Measurements from ENCODE around the gene FAF2.

FAF2 gene

GRCh38 chr5:176447591-176447977 is 601 bp upstream of the FAF2 start:
- Histone ChIP-seq H3F3A (ENCODE audit: insufficient read depth, low read length) (no peaks in the 10 kb centered on the region), H3K36me3 (ENCODE audit: insufficient read depth, low read length) (peaks cover 4% of the 10 kb centered on the region; the same call in 1 of the 2 replicates), H3K4me3 (ENCODE audit: low read depth, low read length, poor library complexity, severe bottlenecking) (peak overlapping the region; percentile 99), H3K27me3 (ENCODE audit: insufficient read depth, low read length) (no peaks in the 10 kb centered on the region), H3K79me2 (ENCODE audit: insufficient read depth, low read length) (peaks cover 34% of the 10 kb centered on the region), H3K4me1 (ENCODE audit: insufficient read depth, low read length, severe bottlenecking) (peaks cover 23% of the 10 kb centered on the region), H2AFZ (ENCODE audit: low read length) (peak overlapping the region; percentile 43), H3K9me3 (ENCODE audit: low read length) (no peaks in the 10 kb centered on the region), H3K9me2 (ENCODE audit: low read depth, low read length) (no peaks in the 10 kb centered on the region), H3K27ac (ENCODE audit: low read depth, low read length, poor library complexity, severe bottlenecking) (peak overlapping the region; percentile 15), H3K9ac (ENCODE audit: low read length) (peak overlapping the region; percentile 80), H4K20me1 (ENCODE audit: insufficient read depth, low read length) (no peaks in the 10 kb centered on the region), H3K4me2 (ENCODE audit: low read length) (peak overlapping the region; percentile 88)
- TF ChIP-seq EZH2 (IDR thresholded peaks at IDR 0.05; ENCODE audit: borderline replicate concordance, low read length) (no peak), CTCF (IDR thresholded peaks at IDR 0.05; ENCODE audit: low read length) (no peak)

- no peaks in the 10 kb centered on the region for H3F3A ChIP-seq (ENCODE audit: insufficient read depth, low read length)
- H3K9ac ChIP-seq (ENCODE audit: low read length) = no peak overlapping the region
- no peaks in the 10 kb centered on the region for H3K9me3 ChIP-seq (ENCODE audit: low read length)
- H3K36me3 ChIP-seq (ENCODE audit: insufficient read depth, low read length) = peaks cover 21% of the 10 kb centered on the region
- H3K9me2 ChIP-seq (ENCODE audit: low read depth, low read length) = no peaks in the 10 kb centered on the region
- H3K79me2 ChIP-seq (ENCODE audit: insufficient read depth, low read length) = peaks cover 45% of the 10 kb centered on the region
- no peaks in the 10 kb centered on the region for H4K20me1 ChIP-seq (ENCODE audit: insufficient read depth, low read length)
- TF ChIP-seq EZH2 (IDR thresholded peaks at IDR 0.05; ENCODE audit: borderline replicate concordance, low read length) (no peak), CTCF (IDR thresholded peaks at IDR 0.05; ENCODE audit: low read length) (no peak)
- no peak overlapping the region for H3K27ac ChIP-seq (ENCODE audit: low read depth, low read length, poor library complexity, severe bottlenecking)
- no peak overlapping the region for H2AFZ ChIP-seq (ENCODE audit: low read length)
- H3K4me3 ChIP-seq (ENCODE audit: low read depth, low read length, poor library complexity, severe bottlenecking) = no peak overlapping the region
- no peaks in the 10 kb centered on the region for H3K27me3 ChIP-seq (ENCODE audit: insufficient read depth, low read length)
- peak overlapping the region; percentile 97 for H3K4me2 ChIP-seq (ENCODE audit: low read length)
- peaks cover 23% of the 10 kb centered on the region for H3K4me1 ChIP-seq (ENCODE audit: insufficient read depth, low read length, severe bottlenecking)
Measured at GRCh38 chr5:176450077-176450476, 1.9 kb downstream of the FAF2 start.

GRCh38 chr5:176454724-176455394 is 6.7 kb downstream of the FAF2 start:
- H3K4me1 ChIP-seq (ENCODE audit: insufficient read depth, low read length, severe bottlenecking) = peaks cover 4% of the 10 kb centered on the region
- H3K4me2 ChIP-seq (ENCODE audit: low read length) = no peak overlapping the region
- H3K9ac ChIP-seq (ENCODE audit: low read length) = no peak overlapping the region
- no peaks in the 10 kb centered on the region for H3K9me2 ChIP-seq (ENCODE audit: low read depth, low read length)
- H3F3A ChIP-seq (ENCODE audit: insufficient read depth, low read length) = no peaks in the 10 kb centered on the region
- H3K79me2 ChIP-seq (ENCODE audit: insufficient read depth, low read length) = peaks cover 54% of the 10 kb centered on the region
- H3K27ac ChIP-seq (ENCODE audit: low read depth, low read length, poor library complexity, severe bottlenecking) = no peak overlapping the region
- H4K20me1 ChIP-seq (ENCODE audit: insufficient read depth, low read length) = no peaks in the 10 kb centered on the region
- no peaks in the 10 kb centered on the region for H3K9me3 ChIP-seq (ENCODE audit: low read length)
- no peak for TF ChIP-seq CTCF (IDR thresholded peaks at IDR 0.05; ENCODE audit: low read length)
- no peak for TF ChIP-seq EZH2 (IDR thresholded peaks at IDR 0.05; ENCODE audit: borderline replicate concordance, low read length)
- no peak overlapping the region for H2AFZ ChIP-seq (ENCODE audit: low read length)
- H3K4me3 ChIP-seq (ENCODE audit: low read depth, low read length, poor library complexity, severe bottlenecking) = no peak overlapping the region
- H3K27me3 ChIP-seq (ENCODE audit: insufficient read depth, low read length) = no peaks in the 10 kb centered on the region
- peaks cover 26% of the 10 kb centered on the region for H3K36me3 ChIP-seq (ENCODE audit: insufficient read depth, low read length)

Data from OCI-LY1 (cell line).